ENCODE results near the gene FCN1. TPM values are rescaled to one million over a fixed set of nuclear protein-coding genes. Genes with fewer than 3 reads are reported as not detected.

The FCN1 gene
- total RNA-seq, 1 experiment from 2014 or later: not detected

- POLR2A ChIA-PET (ENCODE audit: unreplicated experiment): interaction anchor here (0.6 kb wide), 1 partner anchor 497 kb away, joined by 4 read pairs; no protein-coding TSS in a partner anchor
- Histone ChIP-seq H3K27me3 (ENCODE audit: low read length) (peaks cover 8% of the 10 kb centered on the region), H3K4me3 (ENCODE audit: low read length) (no peak overlapping the region), H3K36me3 (ENCODE audit: low read depth, low read length) (no peaks in the 10 kb centered on the region), H3K4me2 (ENCODE audit: low read length) (no peak overlapping the region), H3K27ac (ENCODE audit: low read length) (no peak overlapping the region), H3F3A (ENCODE audit: low read length, unreplicated experiment) (no peaks in the 10 kb centered on the region), H2AFZ (ENCODE audit: low read length) (no peak overlapping the region), H3K79me2 (ENCODE audit: low read length) (no peaks in the 10 kb centered on the region), H3K9me2 (replicated peaks; ENCODE audit: low read length) (no peaks in the 10 kb centered on the region), H3K9me3 (ENCODE audit: low read length) (no peaks in the 10 kb centered on the region), H3K4me1 (ENCODE audit: insufficient read depth, low read length) (no peaks in the 10 kb centered on the region), H4K20me1 (ENCODE audit: low read length) (no peaks in the 10 kb centered on the region), H3K9ac (ENCODE audit: low read length) (no peak overlapping the region)
- TF ChIP-seq EZH2 (IDR thresholded peaks at IDR 0.05; ENCODE audit: low read length, unreplicated experiment) (no peak), CTCF (conservative IDR thresholded peaks at IDR 0.05; ENCODE audit: low read depth, low read length) (no peak), EZH2phosphoT487 (IDR thresholded peaks at IDR 0.05; ENCODE audit: borderline replicate concordance, low read length) (no peak)
- CTCF ChIA-PET: no interaction called here
- DNase-seq (no peak), ATAC-seq (no peak)
- intact Hi-C loops (cut with micrococcal nuclease): no loop called here
- no TSS peak for BruUV-seq (replicated peaks)
Measured at GRCh38 chr9:134875371-134875770, 42.3 kb downstream of the FCN1 start.

GRCh38 chr9:134872482-134873231, 45.1 kb downstream of the FCN1 start:
- ATAC-seq (no peak), DNase-seq (no peak)
- intact Hi-C loops (cut with micrococcal nuclease): no loop called here
- BruUV-seq (replicated peaks): no TSS peak
- H3K9me2 ChIP-seq (replicated peaks; ENCODE audit: low read length): no peaks in the 10 kb centered on the region
- no peak for TF ChIP-seq EZH2phosphoT487 (IDR thresholded peaks at IDR 0.05; ENCODE audit: borderline replicate concordance, low read length)
- no peak for TF ChIP-seq EZH2 (IDR thresholded peaks at IDR 0.05; ENCODE audit: low read length, unreplicated experiment)
- no peak for TF ChIP-seq CTCF (conservative IDR thresholded peaks at IDR 0.05; ENCODE audit: low read depth, low read length)
- H3K4me2 ChIP-seq (ENCODE audit: low read length): no peak overlapping the region
- no peak overlapping the region for H3K9ac ChIP-seq (ENCODE audit: low read length)
- ChIA-PET CTCF (no interaction called here), POLR2A (ENCODE audit: unreplicated experiment) (no interaction called here)
- H3K9me3 ChIP-seq (ENCODE audit: low read length): no peaks in the 10 kb centered on the region
- H4K20me1 ChIP-seq (ENCODE audit: low read length): no peaks in the 10 kb centered on the region
- H3K36me3 ChIP-seq (ENCODE audit: low read depth, low read length): no peaks in the 10 kb centered on the region
- no peak overlapping the region for H3K27ac ChIP-seq (ENCODE audit: low read length)
- H3K27me3 ChIP-seq (ENCODE audit: low read length): peaks cover 8% of the 10 kb centered on the region
- H3F3A ChIP-seq (ENCODE audit: low read length, unreplicated experiment): no peaks in the 10 kb centered on the region
- no peak overlapping the region for H2AFZ ChIP-seq (ENCODE audit: low read length)
- H3K79me2 ChIP-seq (ENCODE audit: low read length): no peaks in the 10 kb centered on the region
- H3K4me1 ChIP-seq (ENCODE audit: insufficient read depth, low read length): no peaks in the 10 kb centered on the region
- H3K4me3 ChIP-seq (ENCODE audit: low read length): no peak overlapping the region

GRCh38 chr9:134871697-134872340, 45.9 kb downstream of the FCN1 start:
- Histone ChIP-seq H3F3A (ENCODE audit: low read length, unreplicated experiment) (no peaks in the 10 kb centered on the region), H3K9me3 (ENCODE audit: low read length) (no peaks in the 10 kb centered on the region), H3K27me3 (ENCODE audit: low read length) (peaks cover 4% of the 10 kb centered on the region; the same call in 1 of the 2 replicates), H3K9ac (ENCODE audit: low read length) (no peak overlapping the region), H3K79me2 (ENCODE audit: low read length) (no peaks in the 10 kb centered on the region), H4K20me1 (ENCODE audit: low read length) (no peaks in the 10 kb centered on the region), H3K4me3 (ENCODE audit: low read length) (no peak overlapping the region), H3K27ac (ENCODE audit: low read length) (no peak overlapping the region), H3K4me2 (ENCODE audit: low read length) (no peak overlapping the region), H3K9me2 (replicated peaks; ENCODE audit: low read length) (no peaks in the 10 kb centered on the region), H2AFZ (ENCODE audit: low read length) (no peak overlapping the region), H3K4me1 (ENCODE audit: insufficient read depth, low read length) (no peaks in the 10 kb centered on the region), H3K36me3 (ENCODE audit: low read depth, low read length) (no peaks in the 10 kb centered on the region)
- DNase-seq (no peak), ATAC-seq (no peak)
- BruUV-seq (replicated peaks): no TSS peak
- intact Hi-C loops (cut with micrococcal nuclease): no loop called here
- no peak for TF ChIP-seq EZH2 (IDR thresholded peaks at IDR 0.05; ENCODE audit: low read length, unreplicated experiment)
- no peak for TF ChIP-seq EZH2phosphoT487 (IDR thresholded peaks at IDR 0.05; ENCODE audit: borderline replicate concordance, low read length)
- TF ChIP-seq CTCF (conservative IDR thresholded peaks at IDR 0.05; ENCODE audit: low read depth, low read length): no peak
- POLR2A ChIA-PET (ENCODE audit: unreplicated experiment): no interaction called here
- CTCF ChIA-PET: no interaction called here
